ENCODE data around the gene GPX4. TPM values are rescaled to one million over a fixed set of nuclear protein-coding genes. Genes with fewer than 3 reads are reported as not detected.

GPX4 gene
- total RNA-seq, 1 experiment from 2014 or later = 355 TPM

- DNase-seq = no peak
- Histone ChIP-seq H3K9ac (ENCODE audit: extremely low read depth, insufficient read length, low read length) (no peak overlapping the region), H3K27me3 (ENCODE audit: insufficient read depth, low read length) (no peaks in the 10 kb centered on the region), H4K8ac (replicated peaks; ENCODE audit: insufficient read length, low read depth, low read length) (no peak overlapping the region), H2BK5ac (ENCODE audit: insufficient read length, low read length) (no peak overlapping the region), H2AK5ac (ENCODE audit: insufficient read length, low read length) (no peak overlapping the region), H3K4ac (ENCODE audit: low read depth, low read length) (no peak overlapping the region), H3K79me2 (ENCODE audit: insufficient read depth, low read length) (no peaks in the 10 kb centered on the region), H2BK12ac (ENCODE audit: insufficient read length, low read depth, low read length) (no peak overlapping the region), H2BK120ac (ENCODE audit: low read depth, low read length, poor library complexity, severe bottlenecking) (no peak overlapping the region), H2BK20ac (ENCODE audit: low read depth, low read length, poor library complexity, severe bottlenecking) (no peak overlapping the region), H2BK15ac (ENCODE audit: low read depth, low read length) (no peak overlapping the region), H3K18ac (ENCODE audit: insufficient read length, low read depth, low read length) (no peak overlapping the region), H4K20me1 (ENCODE audit: control insufficient read depth, insufficient read depth, insufficient read length) (no peaks in the 10 kb centered on the region), H3K56ac (ENCODE audit: insufficient read length, low read depth, low read length) (no peak overlapping the region), H3K79me1 (ENCODE audit: insufficient read depth, low read depth, low read length, poor library complexity, severe bottlenecking) (no peaks in the 10 kb centered on the region), H4K5ac (ENCODE audit: insufficient read length, low read depth, low read length) (no peak overlapping the region), H2AFZ (ENCODE audit: low read length) (no peak overlapping the region), H3K4me1 (ENCODE audit: insufficient read depth, low read length) (no peaks in the 10 kb centered on the region), H3K23me2 (ENCODE audit: insufficient read length, low read depth, low read length, poor library complexity, severe bottlenecking) (no peaks in the 10 kb centered on the region), H3K9me3 (ENCODE audit: control insufficient read depth, low read depth, low read length) (no peaks in the 10 kb centered on the region), H3K23ac (ENCODE audit: insufficient read length, low read depth, low read length) (no peak overlapping the region), H3K4me2 (ENCODE audit: insufficient read depth, insufficient read length, low read length) (no peak overlapping the region), H3T11ph (ENCODE audit: low read length) (no peak overlapping the region), H4K91ac (ENCODE audit: insufficient read length, low read depth, low read length) (no peak overlapping the region), H3K14ac (ENCODE audit: insufficient read depth, low read length) (no peak overlapping the region), H3K27ac (ENCODE audit: insufficient read length, low read depth, low read length) (no peak overlapping the region)
- H3K27ac Mint-ChIP-seq = no peak overlapping the region
- no CpG with 5 or more reads among the region's 63 CpGs for WGBS (ENCODE audit: extremely low coverage, insufficient read length, low lambda C conversion rate)
- H3K27me3 Mint-ChIP-seq (ENCODE audit: low read depth) = no peaks in the 10 kb centered on the region
- H3K4me1 Mint-ChIP-seq = peaks cover 2 to 7% of the 10 kb centered on the region in 2 experiments; a peak in 3 of 4 replicates
- H3K36me3 Mint-ChIP-seq (ENCODE audit: insufficient read depth in 1 of 3, low read depth in 3 of 3) = peaks cover 14 to 47% (median 35%) of the 10 kb centered on the region in 3 experiments; a peak in 6 of 7 replicates
- H3K9me3 Mint-ChIP-seq = no peaks in the 10 kb centered on the region; a peak in 1 of 5 replicates
- no peak overlapping the region; a peak in 1 of 5 replicates for H3K4me3 Mint-ChIP-seq
- no peak for TF ChIP-seq CTCF (conservative IDR thresholded peaks at IDR 0.05)
Observed at GRCh38 chr19:1122021-1122971, 18.5 kb downstream of the GPX4 start.
